ENCODE results near the gene ZNRF2. TPM values are rescaled to one million over a fixed set of nuclear protein-coding genes. Genes with fewer than 3 reads are reported as not detected.

Gene ZNRF2
- total and polyA plus RNA-seq, 2 of the 13 experiments (the other 11 are each of a cell fraction or from before 2014, with no cell fraction given), result 3.5 to 7.7 TPM

- no peak for FAIRE-seq
Measured at GRCh38 chr7:30312178-30312577, 27.8 kb downstream of the ZNRF2 start.

More at GRCh38 chr7:30312178-30312577, 27.8 kb downstream of the ZNRF2 start:
- in situ Hi-C loops (cut with HindIII; ENCODE audit: extremely low pct_ligation_motif_present, low pct_unique_long_range_greater_than_20kb), result no loop called here
- Histone ChIP-seq H3K27me3 (ENCODE audit: control insufficient read depth in 1 of 2, insufficient read depth in 2 of 2, low read length in 2 of 2) (no peaks in the 10 kb centered on the region), H3K27ac (ENCODE audit: extremely low read length, insufficient read depth, low read length) (no peak overlapping the region), H4K20me1 (ENCODE audit: insufficient read depth, low read length) (no peaks in the 10 kb centered on the region; the same call in 1 of the 2 replicates), H3K4me1 (ENCODE audit: insufficient read depth, low read length) (peaks cover 25% of the 10 kb centered on the region), H2AFZ (ENCODE audit: low read length) (no peak overlapping the region), H3K36me3 (replicated peaks in 1 of 2; ENCODE audit: control insufficient read depth in 1 of 2, insufficient read depth in 2 of 2, low read length in 2 of 2) (no peaks in the 10 kb centered on the region), H3K4me3 (replicated peaks in 1 of 3; ENCODE audit: insufficient read depth in 1 of 3, low read depth in 2 of 3, low read length in 3 of 3) (no peak overlapping the region), H3K9me3 (ENCODE audit: low read length) (no peaks in the 10 kb centered on the region), H3K79me2 (ENCODE audit: insufficient read depth, low read length) (peaks cover 79% of the 10 kb centered on the region), H3K4me2 (ENCODE audit: low read depth, low read length) (no peak overlapping the region), H3K9ac (ENCODE audit: insufficient read depth, low read depth, low read length) (no peak overlapping the region)
- no peak for DNase-seq (ENCODE audit: low spot score)
- TF ChIP-seq HNRNPH1 (optimal IDR thresholded peaks at IDR 0.05; ENCODE audit: low read depth, low read length) (no peak), CSRNP1 (CRISPR knock-in tag; IDR thresholded peaks at IDR 0.05) (no peak), SP5 (CRISPR knock-in tag; IDR thresholded peaks at IDR 0.05; ENCODE audit: borderline replicate concordance, low read depth) (no peak), RARG (CRISPR knock-in tag; IDR thresholded peaks at IDR 0.05; ENCODE audit: low read depth) (no peak), PAXIP1 (CRISPR knock-in tag; conservative IDR thresholded peaks at IDR 0.05) (no peak), NBN (conservative IDR thresholded peaks at IDR 0.05) (no peak), ZNF274 (CRISPR knock-in tag; IDR thresholded peaks at IDR 0.05) (no peak), REXO4 (CRISPR knock-in tag; IDR thresholded peaks at IDR 0.05; ENCODE audit: borderline replicate concordance) (no peak), TCF7 (IDR thresholded peaks at IDR 0.05; ENCODE audit: low read depth) (no peak), TBX3 (IDR thresholded peaks at IDR 0.05; ENCODE audit: borderline replicate concordance) (no peak), HNRNPUL1 (IDR thresholded peaks at IDR 0.05; ENCODE audit: low read depth, low read length) (no peak), ATF4 (CRISPR knock-in tag; IDR thresholded peaks at IDR 0.05) (no peak), ZNF264 (CRISPR knock-in tag; IDR thresholded peaks at IDR 0.05) (no peak), TBX2 (CRISPR knock-in tag; IDR thresholded peaks at IDR 0.05; ENCODE audit: borderline replicate concordance) (no peak), ZNF326 (CRISPR knock-in tag; IDR thresholded peaks at IDR 0.05; ENCODE audit: borderline replicate concordance) (no peak), FOXA3 (CRISPR knock-in tag; IDR thresholded peaks at IDR 0.05) (no peak), ZFYVE20 (CRISPR knock-in tag; IDR thresholded peaks at IDR 0.05; ENCODE audit: borderline replicate concordance, low read depth) (no peak), ZNF331 (CRISPR knock-in tag; IDR thresholded peaks at IDR 0.05) (no peak), SIX4 (CRISPR knock-in tag; IDR thresholded peaks at IDR 0.05) (no peak), SOX6 (IDR thresholded peaks at IDR 0.05) (no peak), SOX6 (CRISPR knock-in tag; IDR thresholded peaks at IDR 0.05) (no peak)
- POLR2A ChIA-PET, result no interaction called here
- WGBS (ENCODE audit: low lambda C conversion rate), result 100% methylated on average over 3 of the region's 3 CpGs
- no peak for ATAC-seq
- CTCF ChIA-PET (ENCODE audit: low intra/inter-chr PET ratio, low total read pairs), result no interaction called here
- BruUV-seq (replicated peaks), result no TSS peak
- intact Hi-C loops (cut with micrococcal nuclease; ENCODE audit: unreplicated experiment), result no loop called here

Data from HepG2 (cell line).